Tibial nerve (tissue), 4 donors: ENCODE results near the gene FBXL12. TPM values are rescaled to one million over a fixed set of nuclear protein-coding genes. Genes with fewer than 3 reads are reported as not detected.
A peak's percentile ranks its signal among the peaks of the same experiment; 100 is the strongest.

ENCODE experiments used
- DNase-seq, 2 donors: peaks; one replicate each; pipeline ENCODE4 v3.0.0-alpha.2; 2019; ENCODE audit warnings: low spot score in 2 of 2
- H3K27ac ChIP-seq, 4 donors: fragments of 200-600 bp; sonication (generic) in 3 of 4; one replicate each; pipeline ENCODE4 v1.5.1; 2017 to 2019; ENCODE audit warnings: mild to moderate bottlenecking in 1 of 4
- H3K27me3 ChIP-seq, 2 donors: fragments of 200-600 bp; sonication (generic) in 1 of 2; one replicate each; pipeline versions ENCODE4 v1.5.1 to v1.6.0; 2017 to 2019
- H3K36me3 ChIP-seq, 3 donors: fragments of 200-600 bp; sonication (generic); one replicate each; pipeline ENCODE4 v1.5.1; 2018 to 2019
- H3K4me1 ChIP-seq, 4 donors: fragments of 200-600 bp; sonication (generic) in 3 of 4; one replicate each; pipeline ENCODE4 v1.5.1; 2017 to 2019
- H3K4me3 ChIP-seq, 4 donors: fragments of 200-600 bp; sonication (generic) in 3 of 4; one replicate each; pipeline ENCODE4 v1.5.1; 2017 to 2019; ENCODE audit warnings: mild to moderate bottlenecking in 1 of 4, moderate library complexity in 1 of 4
- H3K9me3 ChIP-seq, 4 donors: fragments of 200-600 bp; sonication (generic) in 3 of 4; one replicate each; pipeline ENCODE4 v1.5.1; 2017 to 2019
- CTCF ChIP-seq, 5 experiments: fragments of 200-600 bp in 3 of 5; fragments of 450-650 bp in 2 of 5; sonication (generic) in 3 of 5; IDR thresholded peaks; one replicate each; pipeline ENCODE4 v1.5.1; 2016 to 2019; ENCODE audit warnings: antibody characterized with exemption in 5 of 5, mild to moderate bottlenecking in 3 of 5, moderate library complexity in 2 of 5
- EP300 ChIP-seq, 2 donors: sonication (generic); formaldehyde crosslinking; IDR thresholded peaks; one replicate each; pipeline ENCODE4 v1.6.1; 2017; ENCODE audit warnings: antibody characterized with exemption in 2 of 2, mild to moderate bottlenecking in 1 of 2
- POLR2A ChIP-seq, 2 donors: fragments of 450-650 bp; IDR thresholded peaks; one replicate each; pipeline ENCODE4 v1.6.1; 2017; ENCODE audit warnings: antibody characterized with exemption in 2 of 2, mild to moderate bottlenecking in 2 of 2, moderate library complexity in 2 of 2
- WGBS, 2 donors: methylation state at CpG; one replicate each; pipeline ENCODE4 v1.1.5; 2018; 5-methylcytosine and 5-hydroxymethylcytosine counted together
- total RNA-seq, 4 donors: library from RNA; depleted of rRNA; stranded (reverse); fragments of >200 nt; gene quantifications; one replicate each; pipeline ENCODE4 v1.1.0, GENCODE V29; 2016

The FBXL12 gene
- total RNA-seq, 4 donors from 2014 or later = 26.2 to 42.7 (median 36.6) TPM

GRCh38 chr19:9799162-9799561 is 19.7 kb downstream of the FBXL12 start:
- no peaks in the 10 kb centered on the region for H3K9me3 ChIP-seq
- H3K27me3 ChIP-seq = no peaks in the 10 kb centered on the region
- no peak overlapping the region for H3K27ac ChIP-seq
- no peaks in the 10 kb centered on the region for H3K36me3 ChIP-seq
- H3K4me3 ChIP-seq = no peak overlapping the region
- TF ChIP-seq EP300 (IDR thresholded peaks at IDR 0.05) = no peak
- TF ChIP-seq CTCF (IDR thresholded peaks at IDR 0.05) = no peak
- TF ChIP-seq POLR2A (IDR thresholded peaks at IDR 0.05) = no peak
- no peak for DNase-seq
- peaks cover 0 to 8% (median 0%) of the 10 kb centered on the region in 4 donors for H3K4me1 ChIP-seq

- Histone ChIP-seq H3K4me3 (no peak overlapping the region), H3K9me3 (no peaks in the 10 kb centered on the region), H3K27ac (no peak overlapping the region), H3K36me3 (no peaks in the 10 kb centered on the region), H3K4me1 (peaks cover 0 to 8% (median 0%) of the 10 kb centered on the region in 4 donors), H3K27me3 (no peaks in the 10 kb centered on the region)
- WGBS, 2 donors = 72 to 74% methylated on average over 5 of the region's 5 CpGs
- DNase-seq = no peak
- no peak for TF ChIP-seq POLR2A (IDR thresholded peaks at IDR 0.05)
- no peak for TF ChIP-seq EP300 (IDR thresholded peaks at IDR 0.05)
- TF ChIP-seq CTCF (IDR thresholded peaks at IDR 0.05) = no peak
Measured at GRCh38 chr19:9797871-9798270, 21.0 kb downstream of the FBXL12 start.

GRCh38 chr19:9796113-9796773 is 22.6 kb downstream of the FBXL12 start:
- Histone ChIP-seq H3K4me3 (no peak overlapping the region), H3K9me3 (no peaks in the 10 kb centered on the region), H3K27me3 (no peaks in the 10 kb centered on the region), H3K4me1 (peaks cover 0 to 11% (median under 1%) of the 10 kb centered on the region in 4 donors), H3K27ac (peak overlapping the region in 2 of 4 donors; percentile 43 to 44), H3K36me3 (no peaks in the 10 kb centered on the region)
- 41 to 47% methylated on average over 6 of the region's 6 CpGs for WGBS, 2 donors
- no peak for TF ChIP-seq POLR2A (IDR thresholded peaks at IDR 0.05)
- peak in 1 of 2 donors; percentile 29 for TF ChIP-seq EP300 (IDR thresholded peaks at IDR 0.05)
- TF ChIP-seq CTCF (IDR thresholded peaks at IDR 0.05) = peak; percentile 62 to 81 (median 70)
- DNase-seq = peak; percentile 71 to 88

- peak; percentile 27 to 43 for DNase-seq
- TF ChIP-seq CTCF (IDR thresholded peaks at IDR 0.05) (no peak), POLR2A (IDR thresholded peaks at IDR 0.05) (peak in 1 of 2 donors; percentile 17)
- Histone ChIP-seq H3K4me1 (peaks cover 0 to 22% (median 2%) of the 10 kb centered on the region in 4 donors), H3K27me3 (no peaks in the 10 kb centered on the region), H3K36me3 (no peaks in the 10 kb centered on the region), H3K9me3 (no peaks in the 10 kb centered on the region), H3K4me3 (peak overlapping the region; percentile 50 to 73 (median 69)), H3K27ac (peak overlapping the region; percentile 88 to 100 (median 96))
- WGBS, 2 donors = 24 to 26% methylated on average over 25 to 29 of the region's 36 CpGs
Measured at GRCh38 chr19:9793071-9793591, 25.7 kb downstream of the FBXL12 start.
